NCI-H774 (cell line): Measurements from ENCODE around the gene DNAAF8.

ENCODE experiments used
- DNase-seq: peaks from one replicate; lab custom pipeline; 2025; lab: John Stamatoyannopoulos, UW

Gene DNAAF8

DNA sequence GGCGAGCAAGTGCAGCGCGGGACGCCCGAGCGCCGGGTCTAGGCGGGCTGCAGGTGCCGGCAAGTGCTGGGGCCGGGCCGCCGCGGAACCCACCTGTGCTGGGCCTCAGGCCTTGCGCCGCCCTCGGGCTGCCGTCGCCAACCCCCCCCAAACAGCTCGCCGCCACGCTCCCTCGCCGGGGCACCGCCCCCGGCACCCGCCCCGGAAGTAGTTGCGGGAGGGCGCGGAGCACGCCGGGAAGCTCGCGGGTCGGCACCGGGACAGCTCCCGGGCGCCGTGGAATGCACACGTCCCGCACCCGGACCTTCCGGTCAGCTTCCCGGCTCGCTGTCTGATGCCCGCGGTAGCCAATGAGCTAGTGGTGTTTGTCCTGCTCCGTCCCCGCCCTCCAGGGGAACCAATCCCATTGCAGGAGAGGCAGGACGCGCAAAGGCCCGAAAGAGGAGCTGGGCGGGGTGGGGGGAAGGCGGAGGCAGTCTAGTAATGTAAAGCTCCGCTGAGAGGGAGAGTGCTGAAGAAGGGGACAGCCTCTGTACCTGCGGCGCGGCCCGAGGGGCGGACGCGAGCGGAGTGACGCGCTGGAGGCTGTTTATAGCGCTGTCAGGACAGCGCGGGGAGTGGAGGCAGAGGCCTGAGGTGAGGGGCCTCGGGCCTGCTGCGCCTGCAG lies at the start of gene DNAAF8, which contains the start of gene ANKS3:
TSS of gene DNAAF8 (plus strand) at position 475 of the 667 bp plus-strand sequence. CDS start 1,978 bp downstream, outside the sequence.
TSS of gene ANKS3 (minus strand) at position 209 of the 667 bp plus-strand sequence. CDS start 4,122 bp downstream, outside the sequence.
- peak; percentile 94 for DNase-seq

DNA sequence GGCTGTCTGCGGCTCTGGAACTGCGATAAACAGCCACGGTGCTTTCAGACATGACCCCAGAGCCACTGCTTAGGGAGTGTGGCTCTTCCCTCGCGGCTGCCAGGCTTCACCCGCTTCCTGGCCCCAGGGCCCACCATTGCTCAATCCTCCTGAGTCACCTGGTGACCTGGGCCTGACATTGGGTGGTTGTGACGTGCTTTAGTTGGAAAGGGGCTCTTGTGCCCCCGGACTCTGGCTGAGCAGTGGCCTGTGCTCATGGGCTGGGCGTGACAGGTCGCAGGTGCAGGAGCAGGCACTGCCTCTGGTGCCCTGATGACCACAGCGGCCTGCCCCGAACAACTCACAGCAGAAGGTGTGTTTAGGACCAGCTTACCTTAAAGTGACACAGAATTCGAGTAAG lies 49.6 kb upstream of the DNAAF8 start:
- no peak for DNase-seq

GRCh38 chr16:4685292-4685691 lies 49.0 kb upstream of the DNAAF8 start:
- no peak for DNase-seq

GRCh38 chr16:4685776-4686496 lies 48.4 kb upstream of the DNAAF8 start:
- DNase-seq, result no peak

- DNase-seq, result no peak
Measured at GRCh38 chr16:4686497-4687210, 47.7 kb upstream of the DNAAF8 start.

DNA sequence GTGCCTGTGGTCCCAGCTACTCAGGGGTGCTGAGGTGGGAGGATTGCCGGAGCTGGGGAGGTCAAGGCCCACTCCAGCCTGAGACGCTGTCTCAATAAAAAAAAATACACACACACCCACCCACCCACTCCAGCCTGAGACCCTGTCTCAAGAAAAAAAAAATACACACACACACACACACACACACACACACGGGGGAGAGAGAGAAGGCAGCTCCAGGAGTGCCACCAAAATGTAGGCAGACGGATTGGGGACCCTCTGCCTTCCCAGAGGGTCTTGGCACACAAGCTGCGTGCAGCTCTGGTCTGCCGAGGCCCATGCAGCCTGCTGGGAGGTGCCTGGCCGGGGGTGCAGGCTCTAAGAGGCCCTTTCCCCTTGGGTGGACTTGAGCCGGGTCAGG lies 46.9 kb upstream of the DNAAF8 start:
- no peak for DNase-seq

GRCh38 chr16:4687946-4688673 lies 46.2 kb upstream of the DNAAF8 start:
- no peak for DNase-seq

GRCh38 chr16:4688674-4689045 lies 45.7 kb upstream of the DNAAF8 start:
- no peak for DNase-seq

DNA sequence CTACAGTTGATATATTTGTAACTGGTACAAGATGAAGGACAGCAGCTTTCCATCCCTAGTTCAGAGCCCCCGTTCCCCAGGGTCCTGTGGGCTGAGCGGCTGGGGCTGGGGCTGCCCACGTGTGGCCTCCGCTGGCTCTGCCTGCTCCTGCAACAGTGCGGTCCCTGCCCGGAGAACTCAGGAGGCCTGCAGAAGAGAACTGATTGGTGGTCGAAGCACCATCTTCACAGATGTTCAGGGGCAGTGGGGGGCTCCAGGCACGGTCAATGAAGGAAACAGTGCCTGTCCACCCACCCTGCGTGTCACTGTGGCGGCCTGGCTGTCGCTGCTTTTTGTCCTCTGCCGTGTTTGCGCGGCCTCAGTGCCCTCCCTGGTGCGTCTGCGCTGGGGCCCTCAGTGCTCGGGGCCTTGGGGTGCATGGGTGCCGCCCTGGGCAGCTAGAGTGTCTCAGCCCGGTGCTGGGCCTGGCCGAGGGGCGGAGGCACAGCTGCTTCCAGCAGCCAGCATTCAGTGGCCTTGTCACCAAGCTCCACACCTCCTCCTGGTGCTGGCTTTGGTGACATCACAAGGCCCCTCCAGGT lies 45.2 kb upstream of the DNAAF8 start:
- no peak for DNase-seq

DNA sequence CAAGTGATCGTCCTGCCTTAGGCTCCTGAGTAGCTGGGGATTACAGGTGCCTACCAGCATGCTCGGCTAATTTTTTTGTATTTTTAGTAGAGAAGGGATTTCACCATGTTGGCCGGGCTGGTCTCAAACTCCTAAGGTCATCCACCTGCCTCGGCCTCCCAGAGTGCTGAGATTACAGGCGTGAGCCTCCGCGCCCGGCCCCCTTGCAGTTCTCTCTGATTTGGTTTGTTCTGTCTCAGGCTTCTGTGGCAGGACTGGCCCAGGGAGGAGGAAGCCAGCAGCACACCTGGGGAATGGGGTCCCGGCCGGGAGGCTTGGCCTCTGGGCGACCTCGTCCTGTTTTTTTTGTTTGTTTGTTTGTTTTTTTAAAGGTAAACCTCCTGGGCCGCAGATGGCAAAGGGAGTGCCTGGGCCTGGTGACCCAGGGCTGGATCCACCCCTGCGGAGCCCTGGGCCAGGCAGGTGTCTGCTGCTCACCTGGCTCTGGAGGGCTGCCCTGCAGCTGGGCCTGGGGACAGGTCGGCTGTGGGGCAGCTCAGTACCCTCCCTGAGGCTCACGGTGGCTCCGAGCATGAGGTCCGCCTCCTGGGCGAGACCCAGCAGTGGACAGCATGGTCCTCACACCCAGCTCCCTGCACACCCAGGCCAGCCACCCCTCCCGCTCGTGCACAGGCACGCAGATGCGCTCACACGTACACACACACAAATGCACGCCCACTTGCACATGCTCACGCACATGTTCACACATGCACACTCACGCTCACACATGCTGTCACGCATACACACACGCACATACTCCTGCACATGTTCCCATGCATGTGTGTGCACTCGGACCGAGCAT lies 44.3 kb upstream of the DNAAF8 start:
- DNase-seq, result no peak

GRCh38 chr16:4690946-4691665 lies 43.2 kb upstream of the DNAAF8 start:
- DNase-seq, result no peak

DNA sequence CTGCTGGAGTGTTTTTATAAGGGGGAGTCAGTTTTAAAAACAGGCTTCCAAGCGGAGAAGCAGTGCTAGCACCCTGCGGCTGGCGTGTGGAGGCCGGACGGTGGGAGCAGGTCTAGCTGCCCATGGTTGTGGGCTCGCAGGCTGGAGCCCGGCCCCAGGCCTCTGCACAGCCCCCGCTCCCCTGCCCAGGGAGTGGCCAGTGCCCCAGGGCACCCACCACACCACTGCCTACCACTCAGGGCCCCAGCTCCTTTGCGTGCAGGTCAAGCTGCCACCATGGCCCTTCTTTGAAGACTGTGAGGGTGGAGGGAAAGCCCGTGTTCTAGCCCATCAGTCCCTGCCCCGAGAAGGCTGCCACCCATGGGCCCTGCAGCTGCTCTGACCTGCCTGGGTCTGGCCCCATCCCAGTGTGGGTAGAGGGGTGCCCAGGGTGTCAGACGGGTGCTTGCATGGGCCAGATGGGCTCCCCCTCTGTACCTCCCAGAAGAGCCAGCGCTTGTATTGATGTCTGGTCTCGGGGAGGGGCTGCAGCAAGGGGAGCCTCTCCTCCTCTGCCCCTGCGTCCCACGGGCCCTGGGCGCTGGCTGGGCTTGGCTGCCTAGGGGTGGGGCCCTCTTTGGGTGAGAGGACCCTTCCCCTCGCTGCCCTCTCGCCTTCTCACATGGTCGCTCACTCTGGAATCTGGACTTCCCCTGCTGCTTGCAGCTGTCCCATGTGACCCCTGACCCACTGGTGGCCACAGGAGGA lies 42.5 kb upstream of the DNAAF8 start:
- no peak for DNase-seq

DNA sequence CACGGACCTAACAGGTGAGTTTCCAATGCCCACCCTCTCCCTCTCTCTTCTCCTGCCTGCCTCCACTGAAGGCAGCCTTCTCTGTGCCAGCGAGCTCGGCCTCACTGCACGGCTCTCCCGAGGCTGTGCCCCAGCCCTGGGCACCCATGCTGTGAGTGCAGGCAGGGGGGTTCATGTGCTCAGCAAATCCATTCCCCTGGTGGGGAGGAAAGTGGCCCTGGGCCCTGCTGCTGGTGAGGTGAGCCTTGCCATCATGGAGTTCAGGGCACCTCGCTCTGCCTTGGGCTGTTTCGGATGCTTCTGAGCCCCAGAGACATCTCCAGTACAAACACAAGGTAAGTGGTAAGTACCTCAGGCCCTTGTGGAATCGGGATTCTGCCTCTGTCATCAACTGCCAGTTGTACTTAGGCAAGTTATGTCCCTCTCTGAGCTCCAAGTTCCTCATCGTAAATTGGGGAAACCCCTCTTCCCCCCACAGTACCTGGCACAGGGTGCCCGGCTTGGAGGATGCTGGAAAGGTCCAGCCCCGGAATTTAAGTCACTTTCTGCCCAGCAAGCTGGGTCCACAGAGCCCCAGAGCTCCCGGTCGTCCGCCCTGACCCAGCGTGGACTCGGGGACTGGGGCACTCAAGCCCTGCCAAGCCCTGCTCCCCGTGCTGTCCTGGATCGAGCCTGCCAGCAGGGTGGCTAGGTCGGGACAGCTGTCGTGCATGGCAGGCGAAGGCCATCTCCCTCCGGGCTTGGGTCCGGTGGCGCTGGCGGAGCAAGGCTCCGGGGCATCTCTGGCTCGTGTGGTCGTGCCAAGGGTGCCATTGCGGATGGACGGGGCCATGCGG lies 41.7 kb upstream of the DNAAF8 start:
- no peak for DNase-seq

- peak; percentile 96 for DNase-seq
Measured at GRCh38 chr16:4693296-4693955, 40.9 kb upstream of the DNAAF8 start, which contains the start of gene NUDT16L1. Gene NUDT16L1, plus strand, starts transcription at chr16:4693562. Its CDS starts 165 bp downstream, at chr16:4693727.

GRCh38 chr16:4693956-4694641 lies 40.2 kb upstream of the DNAAF8 start:
- peak; percentile 4 for DNase-seq

- DNase-seq, result no peak
Measured at GRCh38 chr16:4694642-4695451, 39.5 kb upstream of the DNAAF8 start.
